GM19452 (cell line): ENCODE results near the gene C1orf50.
"Not testable (repeated sequence)": the region's sequence is repeated elsewhere in the genome, so short reads cannot be mapped to it uniquely, and the experiment has no call there.

Experiments
- ATAC-seq: cut with Tn5 transposase; IDR thresholded peaks from one replicate; pipeline ENCODE4 v1.9.1; 2021; ENCODE audit not compliant: unreplicated experiment

The C1orf50 gene

GRCh38 chr1:42739753-42740700 lies 27.0 kb upstream of the C1orf50 start, which contains the start of gene CLDN19:
Gene CLDN19 (minus strand): TSS chr1:42740236. CDS start chr1:42740063, 173 bp downstream.
- no peak for ATAC-seq

- ATAC-seq: no peak
Measured at GRCh38 chr1:42740851-42741580, 26.0 kb upstream of the C1orf50 start.

GRCh38 chr1:42741706-42742105 lies 25.3 kb upstream of the C1orf50 start:
- ATAC-seq: no peak

GRCh38 chr1:42742141-42742540 lies 24.9 kb upstream of the C1orf50 start:
- ATAC-seq: no peak

- no peak for ATAC-seq
Measured at GRCh38 chr1:42742617-42743316, 24.3 kb upstream of the C1orf50 start.

GRCh38 chr1:42743317-42744147 lies 23.5 kb upstream of the C1orf50 start:
- ATAC-seq: no peak

GRCh38 chr1:42744148-42744413 lies 23.0 kb upstream of the C1orf50 start:
- no peak for ATAC-seq

GRCh38 chr1:42745851-42746250 lies 21.2 kb upstream of the C1orf50 start:
- no peak for ATAC-seq

- no peak for ATAC-seq
Measured at GRCh38 chr1:42746436-42747105, 20.5 kb upstream of the C1orf50 start.

- no peak for ATAC-seq
Measured at GRCh38 chr1:42747125-42747524, 19.9 kb upstream of the C1orf50 start.

- no peak for ATAC-seq
Measured at GRCh38 chr1:42748021-42748420, 19.0 kb upstream of the C1orf50 start.

GRCh38 chr1:42748461-42749410 lies 18.3 kb upstream of the C1orf50 start:
- ATAC-seq: no peak

GRCh38 chr1:42750041-42750440 lies 17.0 kb upstream of the C1orf50 start:
- no peak for ATAC-seq

GRCh38 chr1:42751511-42752070 lies 15.5 kb upstream of the C1orf50 start:
- not testable (repeated sequence) for ATAC-seq

GRCh38 chr1:42752284-42752683 lies 14.8 kb upstream of the C1orf50 start:
- no peak for ATAC-seq

- no peak for ATAC-seq
Measured at GRCh38 chr1:42753070-42753469, 14.0 kb upstream of the C1orf50 start.

GRCh38 chr1:42756956-42757891 lies 9.8 kb upstream of the C1orf50 start:
- no peak for ATAC-seq

- no peak for ATAC-seq
Measured at GRCh38 chr1:42757892-42758275, 9.2 kb upstream of the C1orf50 start.
